GM21381 (cell line): ENCODE measurements around the gene MEX3A.
"Not testable (repeated sequence)": the region's sequence is repeated elsewhere in the genome, so short reads cannot be mapped to it uniquely, and the experiment has no call there.

Experiments
- ATAC-seq: cut with Tn5 transposase; IDR thresholded peaks from one replicate; pipeline ENCODE4 v1.9.1; 2021; ENCODE audit warnings: mild to moderate bottlenecking, moderate library complexity; ENCODE audit not compliant: unreplicated experiment

The MEX3A gene

GRCh38 chr1:156081180-156081916, 917 bp downstream of the MEX3A start:
- no peak for ATAC-seq

GRCh38 chr1:156080863-156081179, 1.4 kb downstream of the MEX3A start:
- ATAC-seq, result no peak

GRCh38 chr1:156080241-156080862, 1.9 kb downstream of the MEX3A start:
- ATAC-seq, result no peak

GRCh38 chr1:156079762-156080161, 2.5 kb downstream of the MEX3A start:
- no peak for ATAC-seq

- no peak for ATAC-seq
These were observed 3.5 kb downstream of the MEX3A start for GRCh38 chr1:156078728-156079127.

- no peak for ATAC-seq
These were observed 4.9 kb downstream of the MEX3A start for GRCh38 chr1:156077430-156077760.

- ATAC-seq, result no peak
These were observed 5.4 kb downstream of the MEX3A start for GRCh38 chr1:156076609-156077429.

- no peak for ATAC-seq
These were observed 6.5 kb downstream of the MEX3A start for GRCh38 chr1:156075775-156076204.

- ATAC-seq, result no peak
These were observed 7.1 kb downstream of the MEX3A start for GRCh38 chr1:156075162-156075561.

- no peak for ATAC-seq
These were observed 7.6 kb downstream of the MEX3A start for GRCh38 chr1:156074661-156075060.

GRCh38 chr1:156073740-156074139, 8.5 kb downstream of the MEX3A start:
- ATAC-seq, result no peak

- ATAC-seq, result no peak
These were observed 9.1 kb downstream of the MEX3A start for GRCh38 chr1:156073110-156073687.

- no peak for ATAC-seq
These were observed 10.0 kb downstream of the MEX3A start for GRCh38 chr1:156072251-156072650.

- not testable (repeated sequence) for ATAC-seq
These were observed 10.9 kb downstream of the MEX3A start for GRCh38 chr1:156071332-156071816.

- no peak for ATAC-seq
These were observed 11.7 kb downstream of the MEX3A start for GRCh38 chr1:156070548-156070947.

- ATAC-seq, result no peak
These were observed 12.5 kb downstream of the MEX3A start for GRCh38 chr1:156069490-156070455.

- no peak for ATAC-seq
These were observed 15.0 kb downstream of the MEX3A start for GRCh38 chr1:156067262-156067661.

GRCh38 chr1:156065871-156066270, 16.4 kb downstream of the MEX3A start:
- ATAC-seq, result no peak

GRCh38 chr1:156065212-156065611, 17.1 kb downstream of the MEX3A start:
- ATAC-seq, result no peak

- ATAC-seq, result no peak
These were observed 17.6 kb downstream of the MEX3A start for GRCh38 chr1:156064615-156065014.

GRCh38 chr1:156063997-156064285, 18.3 kb downstream of the MEX3A start:
- ATAC-seq, result no peak
